ENCODE results near the gene BLTP2. TPM values are rescaled to one million over a fixed set of nuclear protein-coding genes. Genes with fewer than 3 reads are reported as not detected.
A peak's percentile ranks its signal among the peaks of the same experiment; 100 is the strongest.
"Not testable (repeated sequence)": the region's sequence is repeated elsewhere in the genome, so short reads cannot be mapped to it uniquely, and the experiment has no call there.

The BLTP2 gene
- total RNA-seq, 1 donor from 2014 or later = 104 TPM

DNA sequence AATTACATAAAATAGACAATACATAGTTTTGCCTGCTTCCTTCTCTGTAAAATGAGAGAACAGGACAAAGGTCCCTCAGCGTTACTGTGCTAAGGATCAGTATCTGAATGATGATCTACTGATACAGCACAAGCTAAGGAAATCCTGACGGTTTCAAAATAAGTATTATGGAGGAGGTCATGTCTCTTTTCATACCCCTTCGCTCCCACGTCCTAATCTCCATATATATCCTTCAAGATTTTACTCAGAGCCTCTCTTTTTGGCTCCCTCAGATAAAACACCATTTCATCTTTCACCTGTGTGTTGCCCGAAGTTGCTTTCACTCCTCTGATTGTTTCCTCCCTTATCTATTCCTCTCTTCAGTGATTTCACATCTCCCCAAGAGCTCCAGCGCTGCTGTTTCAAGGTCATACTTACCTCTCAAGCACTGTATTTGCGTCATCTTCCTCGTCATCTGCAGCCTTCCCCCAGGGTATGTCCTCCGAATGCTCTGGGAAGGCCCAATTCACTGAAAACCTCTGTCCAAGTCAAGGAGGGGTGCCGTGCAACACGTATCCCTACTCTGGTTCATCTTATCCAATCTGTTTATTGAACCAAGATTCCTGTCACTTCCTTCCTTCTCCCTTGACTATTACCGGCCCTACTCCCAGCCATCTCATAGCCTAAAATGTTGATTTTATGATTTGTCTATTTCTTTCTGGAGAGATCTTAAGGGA, 1.2 kb upstream of the BLTP2 start:
- DNase-seq = no peak

DNA sequence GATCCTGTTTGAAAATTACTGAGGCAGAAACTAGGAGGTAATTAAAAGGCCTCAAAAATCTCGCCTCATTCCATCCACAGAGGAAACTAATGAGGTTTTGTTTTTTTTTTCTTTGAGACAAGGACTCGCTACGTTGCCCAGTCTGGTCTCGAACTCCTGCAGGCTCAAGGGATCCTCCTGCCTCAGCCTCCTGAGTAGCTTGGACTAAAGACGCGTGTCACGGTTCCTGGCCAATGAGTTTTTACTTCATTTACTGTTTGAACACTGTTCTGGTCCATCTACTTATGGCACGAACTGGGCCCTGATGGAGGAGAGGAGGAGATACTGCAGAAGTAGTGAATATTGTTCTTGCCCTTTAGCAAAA, 600 bp upstream of the BLTP2 start:
- DNase-seq = no peak

DNA sequence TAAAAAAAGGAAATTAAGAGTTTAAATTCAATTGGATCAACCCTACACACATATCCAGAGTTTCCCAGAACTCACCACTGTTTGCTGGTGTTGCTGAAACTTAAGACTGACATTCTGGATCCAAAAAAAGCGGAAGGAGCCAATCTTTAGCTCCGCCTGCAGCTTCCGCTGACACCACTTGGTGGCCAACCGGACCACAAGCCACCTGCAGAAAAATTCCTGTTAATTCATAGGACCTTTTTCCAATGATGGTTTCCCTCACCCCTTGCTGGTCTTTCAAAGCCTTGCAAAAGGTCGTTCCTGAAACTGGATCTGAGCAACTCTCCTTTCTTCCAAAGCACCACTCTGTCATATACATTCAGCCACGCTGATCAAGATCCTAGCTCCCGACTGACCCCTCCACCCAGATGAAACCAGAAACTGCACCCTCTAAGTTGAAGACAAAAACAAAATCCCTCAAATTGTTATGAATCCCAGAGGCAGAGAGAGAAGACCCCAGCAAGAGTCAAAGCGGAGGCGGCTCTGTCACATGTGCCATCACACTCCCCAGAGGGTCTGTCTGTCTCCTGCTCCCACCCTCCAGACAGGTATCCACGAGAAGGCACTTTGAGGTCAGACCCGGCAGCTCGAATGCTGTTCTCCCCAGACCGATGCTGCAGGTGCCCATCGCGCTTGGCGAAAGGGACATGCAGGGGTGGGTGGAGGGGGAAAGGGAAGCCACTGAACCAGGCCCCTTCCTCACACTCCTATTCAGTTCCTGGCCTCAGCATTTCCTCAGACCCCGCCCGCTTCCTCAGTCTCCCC, 773 bp downstream of the BLTP2 start:
- DNase-seq = peak; percentile 54

DNA sequence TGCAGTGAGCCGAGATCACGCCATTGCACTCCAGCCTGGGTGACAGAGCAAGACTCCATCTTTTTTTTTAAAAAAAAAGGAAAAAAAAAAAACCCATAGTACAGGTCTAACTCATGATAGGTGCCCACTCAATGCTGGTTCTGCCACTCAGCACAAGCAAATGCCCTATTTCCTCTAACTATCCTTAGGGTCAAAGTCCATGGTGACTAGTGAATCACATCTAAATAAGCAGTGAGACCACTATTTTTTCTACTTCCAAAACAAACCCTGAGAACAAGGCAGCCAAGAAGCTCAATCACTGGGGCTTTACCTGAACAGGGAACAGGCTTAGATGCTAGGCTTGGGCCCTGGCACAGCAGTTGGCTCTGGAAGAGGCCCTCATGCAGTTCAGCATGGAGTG, 3.4 kb downstream of the BLTP2 start:
- no peak for DNase-seq

DNA sequence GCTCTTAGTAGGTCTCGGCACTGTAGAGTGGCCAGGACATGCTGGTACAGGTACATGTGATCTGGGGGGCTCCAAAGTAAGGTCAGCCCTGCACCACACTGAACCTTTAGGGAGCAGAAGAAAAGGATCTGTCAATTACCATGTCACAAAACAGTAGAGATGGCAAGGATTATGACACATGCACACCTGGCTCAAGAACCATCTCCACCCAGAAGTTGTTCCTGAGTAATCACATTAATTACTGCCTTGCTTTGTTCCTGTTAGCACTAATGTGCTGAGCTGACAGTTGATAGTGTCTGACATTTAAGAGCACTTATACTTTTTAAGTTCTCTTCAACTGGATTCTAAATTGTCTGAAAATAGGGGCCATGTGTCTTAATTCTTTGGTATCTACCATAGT, 9.5 kb downstream of the BLTP2 start:
- no peak for DNase-seq

DNA sequence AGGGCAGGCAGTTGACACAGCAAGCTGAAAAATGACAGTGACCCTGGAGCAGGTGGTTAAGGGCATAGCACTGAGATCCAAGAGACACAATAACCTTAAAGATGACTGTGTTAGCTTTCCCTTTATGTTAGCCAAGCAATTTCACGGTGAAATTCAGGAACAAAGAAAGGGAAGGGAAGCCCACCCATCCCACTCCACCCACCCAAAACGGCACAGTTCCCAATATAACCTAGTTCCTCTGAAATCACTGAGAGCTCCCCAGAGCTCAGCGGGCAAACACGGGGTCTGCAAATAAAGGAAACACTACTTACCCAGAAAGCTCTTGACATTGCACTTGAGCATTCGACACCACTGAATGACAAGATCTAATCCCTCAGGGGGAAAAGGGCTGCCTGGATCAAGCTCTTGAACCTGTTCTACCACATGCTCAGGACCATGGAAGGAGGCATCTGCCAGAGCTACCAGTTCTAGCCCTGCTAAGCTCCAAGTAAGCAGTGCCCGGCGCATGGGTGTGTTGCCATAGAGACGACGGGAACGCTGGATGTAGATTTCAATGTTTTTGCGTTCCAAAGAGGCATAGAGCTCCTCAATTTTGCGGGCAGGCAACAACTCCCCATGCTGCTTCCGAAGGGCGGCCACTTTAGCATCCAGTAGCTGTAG, 10.6 kb downstream of the BLTP2 start:
- peak; percentile 41 for DNase-seq

DNA sequence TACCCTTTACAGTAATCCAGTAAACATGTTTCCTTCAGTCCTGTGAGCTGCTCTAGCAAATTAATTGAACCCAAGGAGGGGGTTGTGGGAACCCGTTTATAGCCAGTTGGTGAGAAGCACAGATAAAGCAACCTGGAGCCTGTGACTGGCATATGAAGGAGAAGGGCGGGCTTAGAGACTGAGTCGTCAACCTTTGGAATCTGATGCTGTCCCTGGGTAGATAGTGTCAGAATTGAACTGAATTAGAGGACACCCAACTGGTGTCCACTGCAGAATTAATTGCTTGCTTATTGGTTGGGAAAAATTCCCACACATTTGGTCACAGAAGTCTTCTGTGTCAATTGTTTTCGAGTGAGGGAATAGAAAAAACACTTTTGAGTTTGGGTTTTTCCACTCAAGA, 18.1 kb downstream of the BLTP2 start:
- no peak for DNase-seq

DNA sequence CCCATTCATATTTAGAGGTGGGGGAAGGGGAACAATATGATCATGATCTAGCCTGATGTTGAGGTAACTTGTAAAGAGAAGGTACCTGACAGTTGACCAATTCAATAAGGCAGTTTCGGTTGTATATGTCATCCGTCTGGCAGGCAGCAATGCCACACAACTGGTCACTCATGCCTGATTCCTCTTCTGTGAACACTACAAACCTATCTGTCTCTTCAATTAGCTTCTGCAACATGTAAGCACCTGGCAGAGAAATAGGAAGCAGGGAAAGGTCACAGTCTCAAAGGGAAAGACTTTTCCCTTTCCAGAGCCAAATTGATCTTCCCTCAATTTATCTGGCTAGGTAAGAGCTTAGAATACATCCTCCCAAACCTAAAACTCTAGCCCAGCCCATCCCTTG, 20.8 kb downstream of the BLTP2 start:
- DNase-seq = no peak

DNA sequence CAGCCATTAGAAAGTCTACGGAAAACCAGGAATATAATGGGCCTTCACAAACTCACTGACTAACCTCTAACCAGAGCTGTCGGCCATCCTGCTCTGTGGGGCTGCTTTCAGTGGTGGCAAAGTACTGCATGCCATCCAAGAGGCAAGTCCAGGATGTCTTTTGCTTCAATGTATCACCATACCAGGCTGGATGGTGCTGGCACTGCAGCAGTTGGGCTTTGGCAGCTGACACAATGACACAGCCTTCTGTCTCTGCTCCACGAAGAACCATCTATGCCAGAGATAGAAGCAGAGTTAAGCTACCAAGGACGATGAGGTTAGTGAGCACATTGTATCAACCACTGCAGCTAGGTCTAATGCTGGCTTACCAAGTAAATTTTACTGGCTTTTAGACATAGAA, 21.3 kb downstream of the BLTP2 start:
- DNase-seq = no peak

DNA sequence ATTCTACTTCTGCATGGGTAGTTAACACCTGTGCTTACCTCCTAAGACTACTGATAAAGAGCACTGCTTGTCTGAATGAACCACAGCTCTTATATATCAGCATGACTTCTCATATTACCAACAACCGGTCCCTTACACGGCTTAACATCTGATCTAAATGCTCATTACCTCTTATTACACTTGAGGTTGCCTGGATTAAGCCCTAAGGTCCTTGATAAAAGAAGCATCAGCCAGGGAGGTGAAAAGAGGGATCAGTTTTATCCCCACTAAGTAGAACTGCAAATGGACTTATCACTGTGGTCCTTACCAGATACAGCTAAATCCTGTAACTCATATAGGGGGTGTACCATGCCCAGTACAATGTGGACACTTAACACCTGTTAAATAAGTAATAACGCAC, 22.8 kb downstream of the BLTP2 start:
- DNase-seq = no peak

DNA sequence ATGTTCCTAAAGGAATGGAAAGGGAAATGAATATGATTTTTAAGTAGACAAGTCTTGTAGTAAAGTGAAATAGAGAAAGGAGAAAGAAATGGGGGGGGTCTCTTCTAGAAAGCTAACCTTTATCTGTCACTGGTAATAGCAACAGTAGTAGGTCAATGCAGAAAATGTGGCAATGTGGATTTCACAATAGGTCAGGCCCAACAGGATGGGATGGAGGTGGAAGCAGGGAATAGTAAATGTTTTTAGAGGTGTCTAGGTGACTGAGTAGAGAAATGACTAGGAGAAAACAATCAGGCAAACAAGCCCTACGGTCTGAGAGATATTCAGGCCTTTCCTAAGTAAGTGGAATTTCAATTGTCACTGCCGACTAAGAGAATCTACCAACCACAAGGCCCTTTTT, 24.9 kb downstream of the BLTP2 start:
- no peak for DNase-seq

DNA sequence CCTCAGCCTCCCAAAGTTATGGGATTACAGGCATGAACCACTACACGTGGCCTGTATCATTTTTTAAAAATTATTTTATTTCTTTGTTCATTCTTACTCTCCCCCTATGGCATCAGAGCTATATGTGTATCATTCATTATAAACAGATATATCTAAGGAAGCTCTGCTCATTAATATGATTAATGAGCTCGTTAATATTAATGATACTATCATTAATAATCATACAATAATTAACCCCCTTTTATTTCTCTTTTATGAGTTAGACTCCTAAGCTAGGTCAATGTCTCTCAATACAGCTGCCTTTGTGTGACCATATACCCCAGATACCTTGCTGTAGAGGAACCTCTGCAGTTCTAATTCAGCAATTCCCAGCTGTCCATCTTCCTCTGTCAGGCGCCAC, 26.5 kb downstream of the BLTP2 start:
- no peak for DNase-seq

DNA sequence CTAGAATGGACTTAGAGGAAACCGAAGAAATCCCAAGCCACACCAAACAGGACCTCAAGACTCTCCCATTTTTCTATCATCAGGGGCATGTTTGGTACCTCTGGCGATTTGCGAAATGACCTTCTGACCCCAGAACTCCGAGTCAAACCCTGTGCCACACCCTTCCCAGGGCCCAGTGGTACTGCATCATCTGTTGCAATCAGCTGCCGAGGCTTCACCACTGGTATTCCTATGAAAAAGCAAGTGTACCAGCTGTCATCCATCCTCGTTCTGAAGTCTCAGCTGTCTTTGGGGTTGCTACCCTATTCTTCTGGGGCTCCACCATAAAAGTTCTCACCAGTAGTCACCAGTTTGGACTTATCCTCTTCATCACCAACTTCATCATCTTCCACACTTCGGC, 28.7 kb downstream of the BLTP2 start:
- DNase-seq = no peak

DNA sequence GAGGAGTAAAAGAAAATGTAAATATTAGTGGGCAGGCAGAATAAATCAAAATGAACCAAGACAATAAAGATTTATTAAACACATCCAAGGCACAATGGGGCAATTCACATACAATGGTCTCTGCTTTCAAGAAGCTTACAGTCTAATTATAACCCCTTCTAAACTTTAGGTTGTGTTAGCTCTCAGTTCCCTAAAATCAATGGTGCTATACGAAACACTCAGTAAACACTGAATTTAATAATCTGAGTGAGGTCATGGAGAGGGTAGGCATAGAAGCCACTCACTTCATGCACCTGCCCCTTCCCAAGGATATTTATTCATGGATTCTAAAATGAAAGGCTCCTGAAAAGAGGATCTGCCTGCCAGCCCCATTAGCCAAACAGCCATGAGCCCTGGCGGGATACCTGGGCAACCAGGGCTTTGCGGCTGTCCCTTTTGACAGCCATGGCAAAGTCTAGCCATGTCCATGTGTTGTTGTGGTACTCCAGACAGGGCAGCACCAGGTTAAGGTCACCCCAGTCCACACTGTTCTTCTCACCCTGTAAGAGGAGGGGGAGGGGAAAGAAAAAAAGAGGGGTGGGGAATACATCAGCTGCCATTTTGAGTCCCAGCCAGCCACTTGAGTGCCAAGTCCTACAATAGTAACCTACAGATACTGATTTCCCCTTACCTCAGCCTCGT, 29.6 kb downstream of the BLTP2 start:
- no peak for DNase-seq

DNA sequence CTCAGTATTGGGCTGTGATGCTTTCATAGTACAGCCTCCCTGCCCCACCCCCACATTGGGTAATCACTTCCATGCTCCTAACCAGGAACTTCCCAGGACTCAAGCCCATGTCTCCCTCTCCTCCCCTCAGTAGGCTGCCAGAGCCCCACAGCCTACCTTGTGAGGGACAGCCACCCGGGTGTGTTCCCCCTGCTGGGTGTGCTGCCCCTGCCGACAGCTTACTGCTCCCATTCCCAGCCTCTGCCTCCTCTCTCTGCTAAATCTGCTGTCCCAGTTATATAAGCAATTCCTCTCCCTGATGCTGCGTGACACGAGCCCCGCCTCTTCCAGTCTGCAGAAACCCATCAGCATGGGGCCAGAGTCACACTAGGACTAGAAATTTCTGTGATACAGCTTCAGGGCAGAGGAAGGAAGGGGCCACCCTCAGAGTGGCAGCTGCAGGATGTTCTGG, 31.0 kb downstream of the BLTP2 start, which contains the start of gene RSKR:
RSKR (minus strand) TSS at position 255 of the 451 bp plus-strand sequence; CDS start at position 231, 24 bp downstream.
- DNase-seq = no peak

DNA sequence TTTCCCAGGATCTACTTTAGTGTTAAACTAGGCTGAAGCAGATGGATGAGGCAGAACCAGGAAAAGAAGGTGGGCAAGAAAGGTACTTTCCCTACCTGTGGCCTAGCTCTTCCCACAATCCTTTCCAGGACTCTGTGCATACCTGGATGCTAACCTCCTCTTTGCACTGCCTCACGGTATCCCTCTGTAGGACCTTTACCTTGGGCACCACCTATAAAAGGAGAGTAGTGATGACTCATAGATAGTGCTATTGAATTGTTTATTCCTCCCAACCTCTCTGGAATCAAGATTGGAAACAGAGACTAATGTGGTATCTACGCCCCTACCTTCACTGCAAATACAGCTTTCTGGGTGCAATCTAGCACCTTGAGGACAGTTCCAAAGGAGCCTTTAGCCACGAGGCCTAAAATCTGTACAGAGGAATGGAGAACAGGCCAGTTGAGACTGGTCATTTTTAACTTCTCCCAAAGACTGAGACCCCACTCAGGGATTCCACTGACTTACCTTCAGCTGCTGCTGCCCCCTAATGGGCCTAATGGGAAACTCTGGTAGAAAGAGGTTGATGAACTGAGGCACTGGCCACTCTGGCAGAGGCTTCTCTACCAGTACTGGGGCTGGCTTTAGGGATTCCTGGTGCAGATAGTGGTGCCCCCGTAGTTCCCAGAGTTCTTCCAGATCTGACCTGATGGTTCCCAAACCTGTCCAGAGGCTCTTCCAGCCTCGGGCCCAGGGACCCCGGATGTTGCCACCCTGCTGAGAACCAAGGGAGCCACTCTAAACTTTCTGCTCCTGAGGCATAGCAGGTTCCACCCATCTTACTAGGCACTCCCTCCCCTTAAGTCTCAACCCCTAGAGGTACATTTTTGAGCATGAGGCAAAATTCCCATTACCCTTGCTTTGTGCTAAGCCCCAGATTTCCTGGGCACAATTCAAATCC, 31.8 kb downstream of the BLTP2 start:
- DNase-seq = peak; percentile 54

DNA sequence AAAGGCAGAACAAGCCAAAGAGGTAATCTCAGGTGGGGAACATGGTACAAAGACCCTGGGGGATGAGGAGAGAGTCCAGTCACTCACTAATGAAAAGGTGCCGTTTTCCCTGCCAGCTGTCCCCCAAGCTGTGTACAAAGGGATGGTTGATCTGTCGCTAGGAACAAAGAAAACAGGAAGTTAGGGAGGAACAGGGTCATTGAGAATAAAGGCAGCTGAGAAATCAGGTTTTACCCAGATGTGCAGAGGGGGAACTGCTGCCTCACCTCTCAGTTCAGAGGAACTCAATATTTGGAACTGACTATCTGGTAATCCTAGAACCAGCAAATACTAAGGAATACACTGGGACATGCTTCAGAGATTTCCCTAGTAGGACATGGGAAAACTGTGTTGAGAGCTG, 32.4 kb downstream of the BLTP2 start:
- DNase-seq = no peak

DNA sequence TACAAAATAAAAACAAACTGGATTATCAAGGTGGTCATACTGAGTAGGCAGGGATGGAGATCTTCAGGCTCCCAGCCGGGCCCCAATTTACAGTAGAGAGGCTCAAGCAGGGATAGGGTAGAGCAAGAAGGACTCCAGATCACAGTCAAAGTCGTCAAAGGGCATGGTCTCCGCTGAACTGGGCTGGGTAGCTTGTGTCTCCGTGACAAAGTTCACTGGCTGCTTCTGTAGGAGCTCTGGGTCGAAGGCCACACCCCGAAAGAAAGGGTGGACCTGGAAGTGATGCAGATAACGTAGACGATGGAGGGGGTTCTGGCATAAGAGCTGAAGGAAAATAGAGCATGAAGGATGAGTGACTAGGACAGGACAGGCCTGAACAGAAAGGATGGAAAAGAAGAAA, 34.6 kb downstream of the BLTP2 start:
- DNase-seq = no peak

DNA sequence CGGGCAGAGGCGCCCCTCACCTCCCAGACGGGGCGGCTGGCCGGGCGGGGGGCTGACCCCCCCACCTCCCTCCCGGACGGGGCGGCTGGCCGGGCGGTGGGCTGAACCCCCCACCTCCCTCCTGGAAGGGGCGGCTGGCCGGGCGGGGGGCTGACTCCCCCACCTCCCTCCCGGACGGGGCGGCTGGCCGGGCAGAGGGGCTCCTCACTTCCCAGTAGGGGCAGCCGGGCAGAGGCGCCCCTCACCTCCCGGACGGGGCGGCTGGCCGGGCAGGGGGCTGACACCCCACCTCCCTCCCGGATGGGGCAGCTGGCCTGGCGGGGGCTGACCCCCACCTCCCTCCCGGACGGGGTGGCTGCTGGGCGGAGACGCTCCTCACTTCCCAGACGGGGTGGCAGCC, 40.9 kb downstream of the BLTP2 start:
- not testable (repeated sequence) for DNase-seq

DNA sequence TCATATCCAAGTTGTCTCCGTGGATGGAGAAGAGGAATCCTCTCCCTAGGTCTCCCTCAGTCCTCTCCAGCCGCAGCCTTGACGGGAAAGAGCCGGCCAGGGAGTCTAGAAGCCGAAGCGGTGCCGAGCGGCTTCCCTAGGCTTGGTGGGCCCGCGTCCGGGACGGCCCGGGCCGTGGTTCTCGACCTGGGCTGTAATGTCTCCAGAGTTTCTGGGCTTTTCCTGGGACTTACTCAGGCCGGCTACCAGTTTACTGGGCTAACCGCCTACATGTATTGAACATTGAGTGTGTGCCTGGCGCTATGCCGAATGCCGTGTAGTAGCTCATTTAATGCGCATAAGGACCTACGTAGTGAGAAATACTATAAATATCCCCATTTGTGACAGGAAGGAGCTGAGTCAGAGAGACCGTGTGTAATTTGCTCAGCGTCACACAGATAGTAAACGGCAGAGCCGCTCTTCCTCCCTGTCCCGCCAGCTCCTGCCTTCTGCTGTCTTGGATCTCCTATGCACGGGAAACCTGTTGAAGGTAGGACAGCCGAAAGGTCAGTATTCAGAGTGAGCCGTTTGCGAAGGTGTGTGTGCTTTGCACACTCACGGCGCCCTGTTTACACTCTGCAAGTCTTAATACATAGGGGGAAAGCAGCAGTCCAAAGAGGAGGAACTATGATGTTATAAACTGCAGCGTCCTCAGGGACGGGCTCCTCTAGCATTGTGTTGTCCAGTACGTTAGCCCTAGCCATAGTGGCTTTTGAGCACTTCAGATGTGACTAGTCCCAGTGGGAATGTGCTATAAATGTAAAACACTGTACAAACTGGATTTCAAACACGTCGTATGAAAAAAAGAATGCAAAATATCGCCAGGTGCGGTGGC, 45.4 kb downstream of the BLTP2 start:
- peak; percentile 76 for DNase-seq

Data from tongue (tissue), 2 donors.